HG03571 (cell line): ENCODE measurements around the gene C17orf50.

Experiments used
- ATAC-seq: cut with Tn5 transposase; IDR thresholded peaks from one replicate; pipeline ENCODE4 v1.9.1; 2021; ENCODE audit not compliant: unreplicated experiment

C17orf50 gene

DNA sequence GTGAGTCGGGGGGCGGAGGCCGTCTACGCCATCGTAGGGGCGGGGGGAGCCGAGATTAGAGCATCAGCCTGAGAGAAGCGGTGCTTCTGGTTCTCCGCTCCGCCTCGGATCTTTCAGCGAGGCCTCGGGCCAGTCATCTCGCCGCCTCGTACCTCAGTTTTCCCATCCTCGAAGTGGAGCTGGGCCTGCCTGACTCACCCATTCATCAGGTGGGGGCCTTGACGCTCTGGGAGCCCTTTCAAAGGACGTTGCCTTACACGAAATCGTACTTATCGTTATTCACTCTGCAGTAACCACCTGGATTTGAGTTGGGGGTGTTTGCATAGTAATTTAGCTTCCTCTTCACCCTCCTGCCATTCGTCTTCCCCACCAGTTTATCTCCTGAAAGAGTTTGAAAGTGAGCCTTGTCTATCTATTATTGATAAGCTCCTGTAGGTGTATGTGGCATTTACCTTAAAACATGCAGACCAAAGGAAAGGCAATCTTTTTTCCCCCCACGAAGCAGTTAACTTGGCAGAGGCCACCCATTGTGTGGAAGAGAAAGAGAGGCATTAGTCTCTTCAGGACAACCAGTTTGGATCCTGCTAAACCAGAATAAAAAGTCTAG lies 49.3 kb downstream of the C17orf50 start:
- ATAC-seq, result no peak

GRCh38 chr17:35811759-35812158 lies 51.1 kb downstream of the C17orf50 start:
- no peak for ATAC-seq

GRCh38 chr17:35812456-35812855 lies 51.8 kb downstream of the C17orf50 start:
- ATAC-seq, result no peak
